BLaER1 treated with 17β-estradiol and CSF1 and Interleukin-3, amounts not matched to agents 10 nM and 100 nM (cell line): ENCODE data around the gene PCYT2.
A peak's percentile ranks its signal among the peaks of the same experiment; 100 is the strongest.

ENCODE experiments used
- H3K27ac ChIP-seq, 11 experiments: shearing (Covaris generic); formaldehyde crosslinking; 2 replicates each; pipeline ENCODE4 v1.8.1; 2022
- H3K27me3 ChIP-seq, 11 experiments: shearing (Covaris generic); formaldehyde crosslinking; 2 replicates each; pipeline ENCODE4 v1.8.1; 2022
- H3K36me3 ChIP-seq, 11 experiments: shearing (Covaris generic); formaldehyde crosslinking; 2 replicates each; pipeline ENCODE4 v1.8.1; 2022
- H3K4me1 ChIP-seq, 10 experiments: shearing (Covaris generic); formaldehyde crosslinking; 2 replicates each; pipeline ENCODE4 v1.8.1; 2022
- H3K4me2 ChIP-seq, 11 experiments: shearing (Covaris generic); formaldehyde crosslinking; 2 replicates each; pipeline ENCODE4 v1.8.1; 2022
- H3K4me3 ChIP-seq, 10 experiments: shearing (Covaris generic); formaldehyde crosslinking; 2 replicates each; pipeline ENCODE4 v1.8.1; 2022
- H3K9ac ChIP-seq, 11 experiments: shearing (Covaris generic); formaldehyde crosslinking; 2 replicates each; pipeline ENCODE4 v1.8.1; 2022
- H3K9me3 ChIP-seq, 11 experiments: shearing (Covaris generic); formaldehyde crosslinking; replicated peaks in 1 of 11; 2 replicates each; pipeline ENCODE4 v1.8.1; 2022
- H4K20me1 ChIP-seq, 11 experiments: shearing (Covaris generic); formaldehyde crosslinking; 2 replicates each; pipeline ENCODE4 v1.8.1; 2022
- Cebpa-rat ChIP-seq, 11 experiments: shearing (Covaris generic); IDR thresholded peaks; 2 replicates each; pipeline ENCODE4 v1.8.1; 2022

The PCYT2 gene

GRCh38 chr17:81914103-81914850, 3.1 kb upstream of the PCYT2 start:
- H3K9ac ChIP-seq = peak overlapping the region in 4 of 11 experiments; percentile 14 to 57 (median 23); a peak in 4 of 22 replicates
- no peak overlapping the region for H3K4me3 ChIP-seq
- H4K20me1 ChIP-seq = peaks cover 69 to 95% (median 86%) of the 10 kb centered on the region in 11 experiments
- no peak overlapping the region for H3K4me2 ChIP-seq
- H3K27ac ChIP-seq = no peak overlapping the region
- H3K9me3 ChIP-seq = no peaks in the 10 kb centered on the region
- peaks cover 40 to 66% (median 52%) of the 10 kb centered on the region in 10 experiments for H3K4me1 ChIP-seq
- no peaks in the 10 kb centered on the region for H3K27me3 ChIP-seq
- no peak for TF ChIP-seq Cebpa-rat (IDR thresholded peaks at IDR 0.05)
- H3K36me3 ChIP-seq = peaks cover 45 to 62% (median 50%) of the 10 kb centered on the region in 11 experiments

GRCh38 chr17:81913394-81914102, 2.3 kb upstream of the PCYT2 start:
- Histone ChIP-seq H3K9me3 (no peaks in the 10 kb centered on the region), H3K36me3 (peaks cover 46 to 65% (median 53%) of the 10 kb centered on the region in 11 experiments), H4K20me1 (peaks cover 62 to 95% (median 82%) of the 10 kb centered on the region in 11 experiments), H3K27ac (no peak overlapping the region), H3K4me1 (peaks cover 33 to 62% (median 48%) of the 10 kb centered on the region in 10 experiments), H3K9ac (peak overlapping the region in 1 of 11 experiments; percentile 24; a peak in 1 of 22 replicates), H3K27me3 (no peaks in the 10 kb centered on the region), H3K4me2 (no peak overlapping the region), H3K4me3 (no peak overlapping the region)
- TF ChIP-seq Cebpa-rat (IDR thresholded peaks at IDR 0.05) = no peak

DNA sequence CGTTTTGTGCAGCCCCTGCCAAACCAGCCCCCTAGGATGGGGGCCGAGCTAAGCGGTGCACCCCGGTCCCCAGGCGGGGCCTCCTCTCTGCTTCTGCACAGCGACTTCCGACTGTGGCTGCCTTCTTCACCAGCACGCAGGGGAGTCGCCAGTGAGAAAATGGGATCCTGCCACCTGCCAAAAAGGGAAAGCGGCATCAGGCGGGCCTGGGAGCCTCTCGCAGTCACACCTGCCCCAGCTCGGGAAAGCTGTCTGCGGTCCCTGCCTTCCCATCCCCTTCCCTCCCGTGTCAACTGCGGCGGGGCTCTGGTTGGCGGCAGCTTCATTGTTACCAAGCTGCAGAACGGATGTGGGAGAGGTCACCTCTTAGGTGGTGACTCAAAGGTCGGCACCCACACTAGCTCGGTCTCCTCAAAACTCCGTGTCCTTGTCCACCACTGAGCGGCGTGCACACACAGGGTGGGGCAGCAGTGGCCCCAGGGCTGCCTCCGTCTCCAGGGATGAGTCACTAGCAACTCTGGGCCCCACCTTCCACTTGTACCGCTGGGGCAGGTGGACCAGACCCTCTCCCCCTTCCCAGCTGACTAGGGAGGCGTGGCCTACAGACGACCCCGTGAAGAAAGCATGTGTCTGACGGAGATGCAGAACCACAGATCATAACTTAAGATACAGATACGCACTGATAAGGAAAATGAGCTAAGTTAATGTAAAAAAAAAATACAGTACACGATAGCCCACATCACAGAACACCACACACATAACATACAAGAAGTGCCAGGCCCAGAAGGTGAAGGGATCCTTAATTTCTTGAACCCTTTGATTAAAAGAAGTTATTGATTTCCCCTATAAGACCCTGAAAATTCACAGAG, 1.5 kb upstream of the PCYT2 start:
- Histone ChIP-seq H3K36me3 (peaks cover 46 to 73% (median 62%) of the 10 kb centered on the region in 11 experiments), H3K27ac (no peak overlapping the region), H3K4me1 (peaks cover 27 to 64% (median 46%) of the 10 kb centered on the region in 10 experiments)

DNA sequence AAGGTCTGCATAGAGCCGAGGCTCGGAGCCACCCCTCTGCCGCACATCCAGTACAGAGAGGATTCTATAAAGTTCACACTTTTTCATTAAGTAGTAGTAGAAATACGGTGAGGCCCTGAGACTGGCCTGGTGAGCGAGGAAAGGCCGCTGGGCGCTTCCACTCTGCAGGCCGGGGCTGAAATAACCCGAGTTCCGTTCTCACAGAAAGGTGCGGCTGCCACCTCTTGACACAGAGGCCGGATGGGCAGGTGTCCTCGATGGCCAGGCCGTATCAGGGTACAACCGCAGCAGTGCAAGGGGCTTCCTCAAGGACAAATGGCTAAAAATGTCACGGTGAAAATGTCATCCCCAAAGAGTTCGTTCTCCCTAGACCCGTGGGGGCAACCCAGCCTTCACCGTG, 770 bp upstream of the PCYT2 start:
- Histone ChIP-seq H4K20me1 (peaks cover 52 to 95% (median 81%) of the 10 kb centered on the region in 11 experiments), H3K4me2 (peak overlapping the region; percentile 7 to 82 (median 64); a peak in 16 of 22 replicates), H3K27me3 (no peaks in the 10 kb centered on the region), H3K4me3 (peak overlapping the region in 2 of 10 experiments; percentile 20 to 21; a peak in 1 of 20 replicates), H3K9me3 (no peaks in the 10 kb centered on the region), H3K9ac (no peak overlapping the region), H3K4me1 (peaks cover 25 to 67% (median 42%) of the 10 kb centered on the region in 10 experiments), H3K27ac (no peak overlapping the region), H3K36me3 (peaks cover 46 to 80% (median 69%) of the 10 kb centered on the region in 11 experiments)
- no peak for TF ChIP-seq Cebpa-rat (IDR thresholded peaks at IDR 0.05)

More for the DNA sequence above, 1.5 kb upstream of the PCYT2 start:
- Histone ChIP-seq H3K9me3 (no peaks in the 10 kb centered on the region), H3K4me2 (peak overlapping the region in 1 of 11 experiments; percentile 64; a peak in 1 of 22 replicates), H3K27me3 (no peaks in the 10 kb centered on the region), H3K9ac (0 out of 22 replicates have a peak overlapping the region, but pooled peaks of 1 of the 11 experiments have one; percentile 24), H4K20me1 (peaks cover 57 to 95% (median 81%) of the 10 kb centered on the region in 11 experiments), H3K4me3 (no peak overlapping the region)
- no peak for TF ChIP-seq Cebpa-rat (IDR thresholded peaks at IDR 0.05)

- peak overlapping the region; percentile 71 to 88 (median 82) for H3K9ac ChIP-seq
- TF ChIP-seq Cebpa-rat (IDR thresholded peaks at IDR 0.05) = no peak
These were observed 341 bp downstream of the PCYT2 start for GRCh38 chr17:81910840-81911276.

DNA sequence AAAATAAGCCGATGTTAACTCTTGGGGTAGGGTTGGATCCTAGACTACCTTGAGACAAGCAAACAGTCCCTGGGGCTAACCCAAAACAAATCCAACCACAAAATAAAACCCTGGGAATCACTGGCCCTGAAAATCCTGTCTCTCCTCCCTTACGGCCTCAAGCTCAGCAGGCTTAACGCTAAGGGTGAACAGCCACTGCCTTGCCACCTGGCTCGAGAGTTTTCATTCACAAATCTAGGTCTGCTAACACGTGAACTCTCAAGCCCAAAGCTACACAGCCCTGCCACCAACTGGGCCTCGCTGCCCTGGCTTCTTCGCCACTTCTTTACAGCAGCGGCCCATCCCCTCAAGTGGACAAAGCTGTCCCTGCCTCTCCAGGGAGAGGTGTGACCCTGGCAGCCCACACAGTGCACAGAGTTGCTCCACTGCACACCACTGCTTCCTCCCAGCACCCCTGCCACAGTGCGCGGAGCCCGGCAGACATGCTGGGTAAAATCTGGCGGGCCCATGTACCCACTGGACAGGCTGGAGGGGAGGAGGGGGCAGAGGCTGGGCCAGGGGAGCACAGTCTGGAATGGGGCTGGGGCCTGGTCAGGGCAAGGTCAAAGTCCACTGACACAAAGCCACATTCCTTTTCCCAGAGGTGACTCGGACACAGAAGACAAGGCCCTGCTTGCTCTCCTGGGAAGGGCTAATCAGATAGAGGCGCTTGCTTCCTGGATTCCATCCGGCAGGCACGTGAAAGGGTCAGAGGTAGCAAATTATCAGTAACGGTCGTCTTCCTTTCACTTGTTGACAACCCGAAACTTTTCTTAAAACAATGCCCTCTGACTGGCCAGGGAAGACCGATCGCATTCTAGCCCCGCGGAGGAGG, 996 bp downstream of the PCYT2 start:
- Histone ChIP-seq H3K4me2 (peak overlapping the region; percentile 82 to 100 (median 96)), H3K36me3 (peaks cover 48 to 81% (median 69%) of the 10 kb centered on the region in 11 experiments), H3K9ac (peak overlapping the region; percentile 71 to 88 (median 82)), H3K27ac (peak overlapping the region in 9 of 11 experiments; percentile 35 to 63 (median 56); a peak in 16 of 22 replicates), H4K20me1 (peaks cover 34 to 95% (median 79%) of the 10 kb centered on the region in 11 experiments), H3K4me3 (peak overlapping the region; percentile 69 to 95 (median 86)), H3K4me1 (peaks cover 13 to 59% (median 39%) of the 10 kb centered on the region in 10 experiments), H3K27me3 (no peaks in the 10 kb centered on the region), H3K9me3 (no peaks in the 10 kb centered on the region)
- TF ChIP-seq Cebpa-rat (IDR thresholded peaks at IDR 0.05) = no peak

More at GRCh38 chr17:81910840-81911276, 341 bp downstream of the PCYT2 start:
- Histone ChIP-seq H3K27me3 (no peaks in the 10 kb centered on the region), H3K36me3 (peaks cover 53 to 81% (median 73%) of the 10 kb centered on the region in 11 experiments), H3K4me2 (peak overlapping the region; percentile 82 to 100 (median 96)), H3K27ac (peak overlapping the region in 9 of 11 experiments; percentile 35 to 63 (median 56); a peak in 16 of 22 replicates), H4K20me1 (peaks cover 40 to 95% (median 79%) of the 10 kb centered on the region in 11 experiments), H3K4me3 (peak overlapping the region; percentile 69 to 95 (median 86)), H3K4me1 (peaks cover 14 to 59% (median 35%) of the 10 kb centered on the region in 10 experiments), H3K9me3 (no peaks in the 10 kb centered on the region)

DNA sequence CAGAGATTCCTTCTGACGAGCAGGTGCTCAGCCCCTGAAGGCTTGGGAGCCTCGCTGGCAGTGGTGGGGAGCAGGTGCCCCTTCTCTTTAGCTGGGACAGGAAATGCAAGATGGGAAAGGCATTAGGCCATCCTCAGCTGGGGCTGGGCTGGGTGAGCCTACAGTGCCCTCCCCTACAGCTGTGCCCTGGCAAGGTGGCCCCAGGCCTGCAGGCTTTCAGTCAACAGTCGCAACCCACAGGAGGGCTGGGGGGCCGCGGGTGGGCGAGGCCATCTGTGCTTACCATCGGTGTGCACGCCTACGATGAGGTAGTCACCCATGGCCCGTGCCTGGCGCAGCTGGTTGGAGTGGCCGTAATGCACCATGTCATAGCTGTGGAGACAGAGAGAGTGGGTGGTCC, 2.0 kb downstream of the PCYT2 start:
- no peak for TF ChIP-seq Cebpa-rat (IDR thresholded peaks at IDR 0.05)
- peaks cover 42 to 81% (median 62%) of the 10 kb centered on the region in 11 experiments for H3K36me3 ChIP-seq
- H3K4me1 ChIP-seq = peaks cover 20 to 64% (median 48%) of the 10 kb centered on the region in 10 experiments
- peaks cover 0 to 7% (median 3%) of the 10 kb centered on the region in 11 experiments; a peak in 9 of 22 replicates for H3K27me3 ChIP-seq
- no peak overlapping the region for H3K27ac ChIP-seq
- H3K9ac ChIP-seq = peak overlapping the region in 7 of 11 experiments; percentile 77 to 88 (median 84); a peak in 8 of 22 replicates
- peak overlapping the region; percentile 82 to 100 (median 96); a peak in 17 of 22 replicates for H3K4me2 ChIP-seq
- no peak overlapping the region for H3K4me3 ChIP-seq
- H4K20me1 ChIP-seq = peaks cover 29 to 95% (median 79%) of the 10 kb centered on the region in 11 experiments; a peak in 21 of 22 replicates
- H3K9me3 ChIP-seq = no peaks in the 10 kb centered on the region
